GM12891 (cell line): Measurements from ENCODE around the gene ACTR1A.

Source experiments
- DNase-seq: peaks from one replicate; pipeline ENCODE4 v3.0.0; 2011; ENCODE audit warnings: low spot score; ENCODE audit not compliant: insufficient read length
- FAIRE-seq: peaks from 2 replicates; lab custom pipeline; 2011; peaks lifted over from hg19 to GRCh38; lab: Jason Lieb, UNC
- PAX5 ChIP-seq: IDR thresholded peaks from 2 replicates; pipeline ENCODE4 v1.6.1; 2011; ENCODE audit warnings: low read length, moderate library complexity, mild to moderate bottlenecking; ENCODE audit not compliant: insufficient read depth, severe bottlenecking
- POLR2A ChIP-seq: IDR thresholded peaks from 2 replicates; pipeline ENCODE4 v1.6.1; 2011; ENCODE audit warnings: low read depth, low read length, control low read depth
- POLR2AphosphoS5 ChIP-seq: IDR thresholded peaks from 2 replicates; pipeline ENCODE4 v1.6.1; 2011; ENCODE audit warnings: low read depth, low read length, control low read depth
- POU2F2 ChIP-seq: IDR thresholded peaks from 2 replicates; pipeline ENCODE4 v1.6.1; 2011; ENCODE audit warnings: low read depth, mild to moderate bottlenecking, control low read depth, low read length, moderate library complexity
- SPI1 ChIP-seq: IDR thresholded peaks from 2 replicates; pipeline ENCODE4 v1.6.1; 2011; ENCODE audit warnings: low read depth, low read length, control low read depth
- TAF1 ChIP-seq: IDR thresholded peaks from 2 replicates; pipeline ENCODE4 v1.6.1; 2011; ENCODE audit warnings: low read depth, low read length, control low read depth

Gene ACTR1A

GRCh38 chr10:102517553-102517952 lies 15.0 kb upstream of the ACTR1A start:
- FAIRE-seq = no peak
- TF ChIP-seq POU2F2 (no peak), TAF1 (no peak), POLR2A (no peak), POLR2AphosphoS5 (no peak), SPI1 (no peak), PAX5 (no peak)
- no peak for DNase-seq

- FAIRE-seq = no peak
These were observed 13.2 kb upstream of the ACTR1A start for GRCh38 chr10:102515724-102516123.

GRCh38 chr10:102514487-102515311 lies 12.2 kb upstream of the ACTR1A start:
- FAIRE-seq (no peak), DNase-seq (no peak)
- TF ChIP-seq PAX5 (no peak), TAF1 (no peak), POU2F2 (no peak), POLR2AphosphoS5 (no peak), SPI1 (no peak), POLR2A (no peak)

More at GRCh38 chr10:102515724-102516123, 13.2 kb upstream of the ACTR1A start:
- TF ChIP-seq POLR2A = no peak
- no peak for TF ChIP-seq SPI1
- TF ChIP-seq PAX5 = no peak
- TF ChIP-seq POU2F2 = no peak
- no peak for TF ChIP-seq POLR2AphosphoS5
- no peak for TF ChIP-seq TAF1
- DNase-seq = no peak

- DNase-seq (peak; percentile 46), FAIRE-seq (peak; percentile 87)
- TF ChIP-seq SPI1 = peak; percentile 77
- TF ChIP-seq TAF1 = no peak
These were observed 9.2 kb upstream of the ACTR1A start for GRCh38 chr10:102511583-102512274.

GRCh38 chr10:102509387-102509786 lies 6.9 kb upstream of the ACTR1A start:
- DNase-seq = no peak
- FAIRE-seq = no peak
- TF ChIP-seq PAX5 = no peak
- TF ChIP-seq SPI1 = no peak
- no peak for TF ChIP-seq POLR2A
- TF ChIP-seq TAF1 = no peak
- no peak for TF ChIP-seq POU2F2
- TF ChIP-seq POLR2AphosphoS5 = no peak

- DNase-seq (no peak), FAIRE-seq (no peak)
- TF ChIP-seq POU2F2 (no peak), POLR2A (no peak), SPI1 (no peak), POLR2AphosphoS5 (no peak), PAX5 (no peak), TAF1 (no peak)
These were observed 6.0 kb upstream of the ACTR1A start for GRCh38 chr10:102508506-102508905.

GRCh38 chr10:102507521-102507920 lies 5.0 kb upstream of the ACTR1A start:
- DNase-seq (no peak), FAIRE-seq (no peak)
- no peak for TF ChIP-seq PAX5
- no peak for TF ChIP-seq SPI1
- TF ChIP-seq POU2F2 = no peak
- no peak for TF ChIP-seq POLR2AphosphoS5
- no peak for TF ChIP-seq TAF1
- no peak for TF ChIP-seq POLR2A

GRCh38 chr10:102505462-102506115 lies 3.1 kb upstream of the ACTR1A start:
- DNase-seq = no peak
- no peak for TF ChIP-seq TAF1
- no peak for TF ChIP-seq POLR2A
- no peak for TF ChIP-seq POU2F2
- no peak for TF ChIP-seq POLR2AphosphoS5
- TF ChIP-seq SPI1 = no peak
- no peak for TF ChIP-seq PAX5
- no peak for FAIRE-seq

- DNase-seq = no peak
- no peak for FAIRE-seq
These were observed 2.4 kb upstream of the ACTR1A start for GRCh38 chr10:102504976-102505300.

More at GRCh38 chr10:102504976-102505300, 2.4 kb upstream of the ACTR1A start:
- no peak for TF ChIP-seq POLR2A
- TF ChIP-seq SPI1 = no peak
- TF ChIP-seq POLR2AphosphoS5 = no peak
- TF ChIP-seq PAX5 = no peak
- TF ChIP-seq TAF1 = no peak
- TF ChIP-seq POU2F2 = no peak
